ENCODE results near the gene FNDC10.
"Not testable (repeated sequence)": the region's sequence is repeated elsewhere in the genome, so short reads cannot be mapped to it uniquely, and the experiment has no call there.

DNA sequence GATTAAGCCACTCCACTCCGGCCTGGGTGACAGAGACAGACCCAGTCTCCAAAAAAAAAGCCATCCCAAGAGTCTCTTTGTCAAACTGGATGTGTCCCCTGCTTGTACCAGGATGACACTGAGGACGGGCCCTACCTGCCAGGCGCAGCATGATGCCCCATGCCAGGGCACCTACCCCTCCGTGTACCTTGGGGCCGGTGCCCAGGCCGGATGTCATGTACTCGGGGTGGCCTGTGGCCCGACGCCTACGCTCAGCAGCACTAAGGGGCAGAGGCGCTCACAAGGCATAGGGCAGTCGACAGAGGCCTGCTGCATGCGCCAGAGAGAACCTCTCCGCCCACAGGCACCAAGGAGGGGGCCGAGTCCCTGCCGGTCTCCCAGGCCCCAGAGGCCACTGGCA lies 39.4 kb upstream of the FNDC10 start:
- not testable (repeated sequence) for TF ChIP-seq POLR2A (IDR thresholded peaks at IDR 0.05); EP300 (IDR thresholded peaks at IDR 0.05; ENCODE audit: low read depth); CTCF (IDR thresholded peaks at IDR 0.05)
